Right lobe of liver (tissue), 6 donors: ENCODE results near the gene KLF13. TPM values are rescaled to one million over a fixed set of nuclear protein-coding genes. Genes with fewer than 3 reads are reported as not detected.

Source experiments
- ATAC-seq, 4 donors: fragments of 200-7000 bp; cut with Tn5 transposase; one replicate each; pipeline ENCODE4 v1.9.1; 2020; ENCODE audit warnings: mild to moderate bottlenecking in 4 of 4, moderate library complexity in 4 of 4
- DNase-seq, 3 donors: peaks; one replicate each; pipeline ENCODE4 v3.0.0-alpha.2; 2020
- H3K27ac ChIP-seq, 3 donors: fragments of 200-600 bp; one replicate each; pipeline ENCODE4 v1.8.0; 2022
- H3K27me3 ChIP-seq, 2 donors: fragments of 200-600 bp; one replicate each; pipeline ENCODE4 v1.8.0; 2022
- H3K36me3 ChIP-seq, 4 donors: fragments of 200-600 bp; sonication (generic) in 1 of 4; one replicate each; pipeline versions ENCODE4 v1.5.1 to v1.8.0; 2017 to 2022; ENCODE audit warnings: control low read depth in 1 of 4
- H3K4me1 ChIP-seq, 4 donors: fragments of 200-600 bp; sonication (generic) in 1 of 4; one replicate each; pipeline versions ENCODE4 v1.5.1 to v1.8.0; 2017 to 2022; ENCODE audit warnings: control low read depth in 1 of 4
- H3K4me3 ChIP-seq, 3 donors: fragments of 200-600 bp; one replicate each; pipeline ENCODE4 v1.8.0; 2022
- H3K9me3 ChIP-seq, 4 donors: fragments of 200-600 bp; sonication (generic) in 1 of 4; one replicate each; pipeline versions ENCODE4 v1.5.1 to v1.8.0; 2017 to 2022; ENCODE audit warnings: control low read depth in 1 of 4
- CTCF ChIP-seq, 4 donors: fragments of 200-600 bp in 3 of 4; fragments of 450-650 bp in 1 of 4; IDR thresholded peaks; one replicate each; pipeline versions ENCODE4 v1.5.1 to v1.8.0; 2016 to 2022; ENCODE audit warnings: antibody characterized with exemption in 4 of 4, mild to moderate bottlenecking in 2 of 4
- POLR2A ChIP-seq: fragments of 450-650 bp; IDR thresholded peaks from one replicate; pipeline ENCODE4 v1.6.1; 2017; ENCODE audit warnings: antibody characterized with exemption, mild to moderate bottlenecking
- WGBS: methylation state at CpG from one replicate; pipeline ENCODE4 v1.1.6; 2018; ENCODE audit warnings: low coverage, low lambda C conversion rate; ENCODE audit not compliant: insufficient coverage; ENCODE audit errors: missing lambda C conversion rate; 5-methylcytosine and 5-hydroxymethylcytosine counted together
- intact Hi-C, 2 donors: fragments of 100-400 bp; cut with DNase I; formaldehyde crosslinking; loops; one replicate each; pipeline versions ENCODE4 v1.11.2 to v1.14.1; 2022
- total RNA-seq, 6 experiments: library from RNA; depleted of rRNA in 2 of 6; stranded (reverse); fragments of >200 nt in 2 of 6; fragmentation: NEBNext Ultra II Directional in 3 of 6; extraction: Animal tissue kit (Norgen Biotek cat#: 25700) in 3 of 6; gene quantifications; one replicate each; pipeline versions ENCODE4 v1.1.0 to v1.2.4, GENCODE V29; 2016 to 2023
- donor health status: DM: no; HTN: yes; CAD: no.
- donor health status: DM: no; HTN: no; CAD: no.
- donor health status: DM: no; HTN: no; CAD: no.
- donor health status: DM: no; HTN: yes; CAD: no.
- donor health status: DM: no; HTN: yes; CAD: no.

KLF13 gene
- total RNA-seq, 6 experiments from 2014 or later: 22.7 to 66.2 (median 28.5) TPM

GRCh38 chr15:31330836-31331235 is 4.2 kb downstream of the KLF13 start:
- ATAC-seq (no peak), DNase-seq (peak in 1 of 3 donors; percentile 25)
- Histone ChIP-seq H3K9me3 (no peaks in the 10 kb centered on the region), H3K27me3 (no peaks in the 10 kb centered on the region), H3K27ac (peak overlapping the region in 1 of 3 donors; percentile 24), H3K36me3 (no peaks in the 10 kb centered on the region), H3K4me3 (no peak overlapping the region), H3K4me1 (peaks cover 0 to 59% (median 28%) of the 10 kb centered on the region in 4 donors)
- TF ChIP-seq POLR2A (no peak), CTCF (IDR thresholded peaks at IDR 0.05) (no peak)
- 67% methylated on average over 1 of the region's 4 CpGs for WGBS
- intact Hi-C loops: no loop called here

GRCh38 chr15:31331389-31331788 is 4.8 kb downstream of the KLF13 start:
- Histone ChIP-seq H3K4me3 (no peak overlapping the region), H3K9me3 (no peaks in the 10 kb centered on the region), H3K4me1 (peaks cover 0 to 65% (median 31%) of the 10 kb centered on the region in 4 donors), H3K36me3 (no peaks in the 10 kb centered on the region), H3K27me3 (no peaks in the 10 kb centered on the region), H3K27ac (no peak overlapping the region)
- no peak for TF ChIP-seq POLR2A
- TF ChIP-seq CTCF (IDR thresholded peaks at IDR 0.05): no peak
- ATAC-seq (no peak), DNase-seq (peak in 1 of 3 donors; percentile 17)
- intact Hi-C loops: no loop called here
- 18% methylated on average over 2 of the region's 5 CpGs for WGBS

DNA sequence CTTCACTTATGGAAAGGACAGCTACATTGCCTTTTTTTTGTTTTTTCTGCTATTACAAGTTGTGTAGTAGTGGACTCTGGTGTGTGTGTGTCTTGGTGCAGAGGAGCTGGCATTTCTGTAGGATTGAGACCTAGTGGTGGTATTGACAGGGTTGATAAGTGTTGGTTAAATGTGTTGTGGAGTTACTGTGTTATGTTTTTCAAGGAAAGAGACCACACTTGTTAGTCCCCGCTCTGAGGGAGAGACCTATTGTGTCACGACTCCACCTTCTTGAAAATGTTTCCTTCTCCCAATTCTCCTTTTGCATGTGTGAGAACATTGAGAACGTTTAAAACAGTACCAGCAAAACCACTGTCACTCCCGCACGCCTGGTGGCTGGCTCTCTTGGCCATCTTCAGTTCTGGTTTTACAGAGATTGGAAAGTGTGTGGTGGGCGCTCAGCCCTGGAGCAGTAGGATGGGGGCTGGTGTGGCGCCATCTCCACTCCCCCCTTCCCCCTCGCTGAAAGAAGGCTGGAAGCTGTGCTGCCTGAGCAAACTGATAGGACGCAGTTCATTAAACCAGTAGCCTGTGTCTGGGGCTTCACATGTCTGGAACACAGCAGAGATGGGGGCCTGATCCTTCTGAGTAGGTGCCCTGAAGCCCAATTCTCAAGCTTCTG is 5.5 kb downstream of the KLF13 start:
- H3K9me3 ChIP-seq: no peaks in the 10 kb centered on the region
- ATAC-seq: no peak
- no peaks in the 10 kb centered on the region for H3K36me3 ChIP-seq
- peak overlapping the region in 1 of 3 donors; percentile 18 for H3K27ac ChIP-seq
- intact Hi-C loops: no loop called here
- H3K4me3 ChIP-seq: no peak overlapping the region
- TF ChIP-seq POLR2A (no peak), CTCF (IDR thresholded peaks at IDR 0.05) (no peak)
- H3K27me3 ChIP-seq: no peaks in the 10 kb centered on the region
- H3K4me1 ChIP-seq: peaks cover 0 to 73% (median 35%) of the 10 kb centered on the region in 4 donors
- 62% methylated on average over 7 of the region's 9 CpGs for WGBS
- DNase-seq: no peak

GRCh38 chr15:31332681-31333071 is 6.0 kb downstream of the KLF13 start:
- peak overlapping the region in 1 of 3 donors; percentile 18 for H3K27ac ChIP-seq
- DNase-seq (no peak), ATAC-seq (no peak)
- TF ChIP-seq CTCF (IDR thresholded peaks at IDR 0.05): no peak
- TF ChIP-seq POLR2A: no peak
- WGBS: 75% methylated on average over 1 of the region's 1 CpG
- intact Hi-C loops: no loop called here
- H3K4me3 ChIP-seq: no peak overlapping the region
- no peaks in the 10 kb centered on the region for H3K27me3 ChIP-seq
- peaks cover 0 to 78% (median 37%) of the 10 kb centered on the region in 4 donors for H3K4me1 ChIP-seq
- no peaks in the 10 kb centered on the region for H3K36me3 ChIP-seq
- H3K9me3 ChIP-seq: no peaks in the 10 kb centered on the region
